NK-92 (cell line): ENCODE data around the gene UGT1A7.
"Not testable (repeated sequence)": the region's sequence is repeated elsewhere in the genome, so short reads cannot be mapped to it uniquely, and the experiment has no call there.

Source experiments
- DNase-seq: peaks from one replicate; lab custom pipeline; 2025; ENCODE audit not compliant: unreplicated experiment; lab: John Stamatoyannopoulos, UW

The UGT1A7 gene

DNA sequence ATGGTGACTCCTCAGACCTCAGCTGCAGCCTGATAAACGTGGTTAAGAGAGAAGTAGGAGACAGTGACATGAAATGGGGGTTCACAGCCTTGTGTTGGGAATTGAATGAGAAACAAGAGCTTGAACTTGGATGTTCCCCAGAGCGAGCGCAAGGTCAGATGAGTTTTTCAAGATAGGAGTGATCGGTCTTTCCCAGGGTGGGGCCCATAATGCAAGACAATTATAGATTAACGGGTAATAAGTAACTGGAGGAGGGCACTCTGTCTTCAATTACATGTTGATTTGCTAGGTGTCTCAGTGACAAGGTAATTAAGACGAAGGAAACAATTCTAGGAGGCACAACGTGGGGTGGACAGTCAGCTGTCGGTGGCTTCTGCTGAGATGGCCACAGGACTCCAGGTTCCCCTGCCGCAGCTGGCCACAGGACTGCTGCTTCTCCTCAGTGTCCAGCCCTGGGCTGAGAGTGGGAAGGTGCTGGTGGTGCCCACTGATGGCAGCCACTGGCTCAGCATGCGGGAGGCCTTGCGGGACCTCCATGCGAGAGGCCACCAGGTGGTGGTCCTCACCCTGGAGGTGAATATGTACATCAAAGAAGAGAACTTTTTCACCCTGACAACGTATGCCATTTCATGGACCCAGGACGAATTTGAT is 31.0 kb downstream of the UGT1A7 start, which contains the start of gene UGT1A5:
Gene UGT1A5 (plus strand): TSS at position 297 of the 651 bp plus-strand sequence. CDS start 85 bp downstream, at position 382.
- no peak for DNase-seq

- no peak for DNase-seq
These were observed 31.5 kb downstream of the UGT1A7 start for GRCh38 chr2:233713262-233713615.

GRCh38 chr2:233714121-233714520 is 32.4 kb downstream of the UGT1A7 start:
- DNase-seq, result no peak

DNA sequence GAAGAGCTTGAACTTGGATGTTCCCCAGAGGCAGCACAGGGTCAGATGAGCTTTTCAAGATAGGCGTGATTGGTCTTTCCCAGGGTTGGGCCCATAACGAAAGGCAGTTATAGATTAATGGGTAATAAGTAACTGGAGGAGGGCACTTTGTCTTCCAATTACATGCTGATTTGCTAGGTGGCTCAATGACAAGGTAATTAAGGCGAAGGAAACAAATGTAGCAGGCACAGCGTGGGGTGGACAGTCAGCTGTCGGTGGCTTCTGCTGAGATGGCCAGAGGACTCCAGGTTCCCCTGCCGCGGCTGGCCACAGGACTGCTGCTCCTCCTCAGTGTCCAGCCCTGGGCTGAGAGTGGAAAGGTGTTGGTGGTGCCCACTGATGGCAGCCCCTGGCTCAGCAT is 36.9 kb downstream of the UGT1A7 start, which contains the start of gene UGT1A4:
Gene UGT1A4 (plus strand): TSS at position 185 of the 400 bp plus-strand sequence. CDS start 85 bp downstream, at position 270.
- no peak for DNase-seq

DNA sequence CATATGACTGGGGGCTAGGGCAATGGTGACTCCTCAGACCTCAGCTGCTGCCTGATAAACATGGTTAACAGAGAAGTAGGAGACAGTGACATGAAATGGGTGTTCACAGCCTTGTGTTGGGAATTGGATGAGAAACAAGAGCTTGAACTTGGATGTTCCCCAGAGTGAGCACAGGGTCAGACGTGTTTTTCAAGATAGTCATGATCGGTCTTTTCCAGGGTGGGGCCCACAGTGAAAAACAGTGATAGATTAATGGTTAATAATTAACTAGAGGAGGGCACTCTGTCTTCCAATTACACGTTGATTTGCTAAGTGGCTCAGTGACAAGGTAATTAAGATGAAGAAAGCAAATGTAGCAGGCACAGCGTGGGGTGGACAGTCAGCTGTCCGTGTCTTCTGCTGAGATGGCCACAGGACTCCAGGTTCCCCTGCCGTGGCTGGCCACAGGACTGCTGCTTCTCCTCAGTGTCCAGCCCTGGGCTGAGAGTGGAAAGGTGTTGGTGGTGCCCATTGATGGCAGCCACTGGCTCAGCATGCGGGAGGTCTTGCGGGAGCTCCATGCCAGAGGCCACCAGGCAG is 47.1 kb downstream of the UGT1A7 start, which contains the start of gene UGT1A3:
Gene UGT1A3 (plus strand): TSS at position 320 of the 579 bp plus-strand sequence. CDS start 85 bp downstream, at position 405.
- no peak for DNase-seq

GRCh38 chr2:233736868-233737653 is 55.4 kb downstream of the UGT1A7 start:
- not testable (repeated sequence) for DNase-seq

DNA sequence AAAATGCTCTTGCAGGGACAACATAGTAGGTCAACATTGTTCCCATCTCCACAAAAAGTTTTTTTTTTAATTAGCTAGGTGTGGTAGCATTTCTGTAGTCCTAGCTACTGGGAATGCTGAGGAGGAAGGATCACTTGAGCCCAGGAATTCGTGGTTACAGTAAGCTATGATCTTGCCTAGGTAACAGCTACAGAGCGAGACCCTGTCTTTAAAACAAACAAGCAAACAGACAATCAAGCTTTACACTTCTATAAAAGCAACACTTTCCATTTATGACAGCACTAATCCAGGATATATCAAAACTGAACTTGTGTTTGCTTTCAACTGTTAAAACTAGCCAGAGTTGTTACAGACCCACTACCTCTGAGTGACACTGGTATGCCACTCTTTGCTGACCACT is 59.2 kb downstream of the UGT1A7 start:
- DNase-seq, result no peak

GRCh38 chr2:233743464-233744259 is 62.0 kb downstream of the UGT1A7 start:
- no peak for DNase-seq

DNA sequence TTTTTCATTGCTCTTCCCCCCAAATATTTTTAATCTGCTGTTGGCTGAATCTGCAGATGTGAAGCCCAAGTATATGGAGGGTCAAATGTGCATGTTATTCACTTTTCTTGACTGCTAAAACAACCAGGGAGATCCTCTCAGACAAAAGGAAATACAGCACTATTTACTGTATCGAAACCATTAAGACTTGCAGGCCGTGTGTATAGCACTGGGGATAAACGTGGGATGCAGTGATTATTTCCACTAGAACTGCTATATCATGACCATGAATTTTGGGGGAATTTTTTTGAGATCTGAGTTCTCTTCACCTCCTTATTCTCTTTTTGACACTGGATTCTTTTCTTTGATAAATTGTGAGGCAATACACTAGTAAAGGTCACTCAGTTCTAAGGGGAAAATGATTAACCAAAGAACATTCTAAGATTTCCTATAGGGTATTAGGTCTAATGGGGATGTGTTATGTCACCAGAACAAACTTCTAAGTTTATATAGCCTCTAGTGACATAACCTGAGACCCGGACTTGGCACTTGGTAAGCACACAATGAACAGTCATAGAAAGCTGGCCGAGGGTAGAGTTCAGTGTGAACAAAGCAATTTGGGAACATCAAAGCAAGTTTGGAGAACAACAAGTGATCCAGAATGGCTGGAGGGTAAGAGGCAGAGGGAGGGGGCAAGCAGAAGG is 63.5 kb downstream of the UGT1A7 start:
- DNase-seq, result no peak

DNA sequence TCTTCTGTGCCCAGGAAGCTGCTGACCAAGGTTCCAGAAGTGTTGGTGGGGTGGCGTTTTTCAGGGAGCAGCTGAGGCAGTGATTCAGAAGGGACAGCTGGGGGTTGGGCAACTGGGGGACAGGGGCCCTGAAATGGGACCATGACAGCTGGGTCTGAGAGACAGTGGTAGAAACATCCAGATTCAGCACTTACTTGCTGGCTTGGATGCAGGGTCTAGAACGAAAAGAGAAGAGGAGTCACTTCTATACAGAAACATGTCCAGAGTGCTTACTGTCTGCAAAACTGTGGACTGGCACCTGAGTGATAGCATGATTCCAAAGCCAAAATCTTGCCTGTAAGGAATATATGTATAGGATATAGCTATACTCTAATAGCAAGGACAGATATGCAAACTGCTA is 64.1 kb downstream of the UGT1A7 start:
- DNase-seq, result not testable (repeated sequence)

GRCh38 chr2:233746475-233747282 is 65.0 kb downstream of the UGT1A7 start:
- no peak for DNase-seq

DNA sequence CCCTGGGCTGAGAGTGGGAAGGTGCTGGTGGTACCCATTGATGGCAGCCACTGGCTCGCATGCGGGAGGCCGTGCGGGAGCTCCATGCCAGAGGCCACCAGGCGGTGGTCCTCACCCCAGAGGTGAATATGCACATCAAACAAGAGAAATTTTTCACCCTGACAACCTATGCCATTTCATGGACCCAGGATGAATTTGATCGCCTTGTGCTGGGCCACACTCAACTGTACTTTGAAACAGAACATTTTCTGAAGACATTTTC is 65.5 kb downstream of the UGT1A7 start:
- no peak for DNase-seq

- DNase-seq, result not testable (repeated sequence)
These were observed 69.0 kb downstream of the UGT1A7 start for GRCh38 chr2:233750689-233751088.

- not testable (repeated sequence) for DNase-seq
These were observed 69.7 kb downstream of the UGT1A7 start for GRCh38 chr2:233751212-233752009.

GRCh38 chr2:233754872-233755611 is 73.3 kb downstream of the UGT1A7 start:
- DNase-seq, result no peak

DNA sequence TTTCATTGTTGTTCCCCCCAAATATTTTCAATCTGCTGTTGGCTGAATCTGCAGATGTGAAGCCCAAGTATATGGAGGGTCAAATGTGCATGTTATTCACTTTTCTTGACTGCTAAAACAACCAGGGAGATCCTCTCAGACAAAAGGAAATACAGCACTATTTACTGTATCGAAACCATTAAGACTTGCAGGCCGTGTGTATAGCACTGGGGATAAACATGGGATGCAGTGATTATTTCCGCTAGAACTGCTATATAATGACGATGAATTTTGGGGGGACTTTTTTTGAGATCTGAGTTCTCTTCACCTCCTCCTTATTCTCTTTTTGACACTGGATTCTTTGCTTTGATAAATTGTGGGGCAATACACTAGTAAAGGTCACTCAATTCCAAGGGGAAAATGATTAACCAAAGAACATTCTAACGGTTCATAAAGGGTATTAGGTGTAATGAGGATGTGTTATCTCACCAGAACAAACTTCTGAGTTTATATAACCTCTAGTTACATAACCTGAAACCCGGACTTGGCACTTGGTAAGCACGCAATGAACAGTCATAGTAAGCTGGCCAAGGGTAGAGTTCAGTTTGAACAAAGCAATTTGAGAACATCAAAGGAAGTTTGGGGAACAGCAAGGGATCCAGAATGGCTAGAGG is 74.9 kb downstream of the UGT1A7 start:
- DNase-seq, result no peak

DNA sequence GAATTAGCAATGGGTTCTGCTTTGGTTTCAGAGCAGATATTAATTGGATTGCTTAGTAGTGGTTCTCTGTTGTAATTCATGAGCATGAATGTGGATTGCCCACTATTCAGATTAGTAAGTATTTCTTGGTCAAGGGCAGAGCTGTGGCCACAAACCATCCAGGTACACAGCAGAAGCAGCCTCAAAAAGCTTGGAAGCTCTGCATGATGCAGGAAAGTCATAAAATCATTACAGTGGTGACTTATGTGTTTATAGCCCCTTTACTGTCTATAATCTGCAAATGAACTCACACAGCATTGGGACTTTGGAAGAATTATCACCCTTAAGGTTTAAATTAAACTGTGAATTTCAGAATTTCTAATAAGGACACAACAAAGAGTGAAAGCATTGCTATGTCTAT is 76.4 kb downstream of the UGT1A7 start:
- DNase-seq, result no peak

- DNase-seq, result no peak
These were observed 77.1 kb downstream of the UGT1A7 start for GRCh38 chr2:233758849-233759248.
